ENCODE measurements around the gene ARSG. TPM values are rescaled to one million over a fixed set of nuclear protein-coding genes. Genes with fewer than 3 reads are reported as not detected.

The ARSG gene
- total and polyA plus RNA-seq, 2 donors (not counting 1 experiment from before 2014, with no cell fraction given), result 5.5 to 18.4 TPM

DNA sequence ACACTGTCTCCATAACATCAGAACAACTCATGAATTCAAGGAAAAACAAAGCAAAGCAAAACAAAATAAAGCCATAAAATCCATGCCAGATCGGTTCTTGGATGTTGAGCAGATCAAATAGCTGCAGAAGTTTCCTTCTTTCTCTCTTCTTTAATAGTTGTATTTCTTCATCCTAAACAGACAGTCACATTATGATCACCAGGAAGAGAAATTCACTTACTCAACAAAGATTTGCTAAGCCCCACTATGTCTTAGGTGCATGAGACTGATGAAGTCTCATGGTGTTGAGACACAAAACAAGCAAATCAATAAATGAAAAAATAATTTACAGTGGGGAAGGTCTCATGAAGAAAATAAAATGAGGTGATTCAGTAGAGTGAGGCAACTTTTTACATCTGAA lies 93.2 kb downstream of the ARSG start:
- no peaks in the 10 kb centered on the region for H4K20me1 ChIP-seq (ENCODE audit: control insufficient read depth, insufficient read depth, low read length, poor library complexity, severe bottlenecking)
- no peaks in the 10 kb centered on the region for H3K79me2 ChIP-seq (ENCODE audit: control insufficient read depth, insufficient read depth, low read length)
- H3K4me3 ChIP-seq (ENCODE audit: control extremely low read depth in 1 of 5, extremely low read depth in 1 of 5, insufficient read depth in 1 of 5, low read depth in 2 of 5, low read length in 4 of 5), result no peak overlapping the region
- H3K4me1 Mint-ChIP-seq, result peaks cover 5% of the 10 kb centered on the region
- intact Hi-C loops (cut with micrococcal nuclease), result no loop called here
- H3K9me3 ChIP-seq (ENCODE audit: control extremely low read depth in 1 of 3, control insufficient read depth in 2 of 3, insufficient read depth in 1 of 3, low read length in 2 of 3), result no peaks in the 10 kb centered on the region
- H3K27ac Mint-ChIP-seq, result no peak overlapping the region
- no peak overlapping the region for H2AFZ ChIP-seq (ENCODE audit: insufficient read depth, low read depth, low read length, poor library complexity, severe bottlenecking)
- POLR2A ChIA-PET, result no interaction called here
- no peaks in the 10 kb centered on the region for H3K36me3 ChIP-seq (replicated peaks in 1 of 2; ENCODE audit: control extremely low read depth in 1 of 2, control insufficient read depth in 1 of 2, extremely low read depth in 1 of 2, insufficient read depth in 2 of 2, low read length in 1 of 2)
- H3K27me3 Mint-ChIP-seq, result peaks cover 27% of the 10 kb centered on the region
- H3K4me3 Mint-ChIP-seq, result no peak overlapping the region
- H3K27me3 ChIP-seq (replicated peaks in 1 of 4; ENCODE audit: control extremely low read depth in 1 of 4, control insufficient read depth in 3 of 4, insufficient read depth in 4 of 4, low read length in 3 of 4), result no peaks in the 10 kb centered on the region
- no peak overlapping the region for H3K27ac ChIP-seq (ENCODE audit: low read length in 2 of 2)
- H3K9ac ChIP-seq (ENCODE audit: low read length), result no peak overlapping the region
- no peak overlapping the region for H3K4me2 ChIP-seq (replicated peaks; ENCODE audit: low read depth, low read length, poor library complexity, severe bottlenecking)
- no peaks in the 10 kb centered on the region for H3K9me3 Mint-ChIP-seq (ENCODE audit: insufficient read depth)
- no peaks in the 10 kb centered on the region for H3K4me1 ChIP-seq (ENCODE audit: control insufficient read depth in 2 of 2, insufficient read depth in 2 of 2, low read length in 2 of 2)
- WGBS (ENCODE audit: insufficient coverage), result no CpG with 5 or more reads among the region's 1 CpG
- CTCF ChIA-PET, result no interaction called here
- ATAC-seq (ENCODE audit: low read depth) (no peak), DNase-seq (no peak)
- TF ChIP-seq EZH2 (IDR thresholded peaks at IDR 0.05; ENCODE audit: borderline replicate concordance, insufficient read depth, low read depth, low read length, poor library complexity, severe bottlenecking), result no peak
- TF ChIP-seq, protein P1, sequence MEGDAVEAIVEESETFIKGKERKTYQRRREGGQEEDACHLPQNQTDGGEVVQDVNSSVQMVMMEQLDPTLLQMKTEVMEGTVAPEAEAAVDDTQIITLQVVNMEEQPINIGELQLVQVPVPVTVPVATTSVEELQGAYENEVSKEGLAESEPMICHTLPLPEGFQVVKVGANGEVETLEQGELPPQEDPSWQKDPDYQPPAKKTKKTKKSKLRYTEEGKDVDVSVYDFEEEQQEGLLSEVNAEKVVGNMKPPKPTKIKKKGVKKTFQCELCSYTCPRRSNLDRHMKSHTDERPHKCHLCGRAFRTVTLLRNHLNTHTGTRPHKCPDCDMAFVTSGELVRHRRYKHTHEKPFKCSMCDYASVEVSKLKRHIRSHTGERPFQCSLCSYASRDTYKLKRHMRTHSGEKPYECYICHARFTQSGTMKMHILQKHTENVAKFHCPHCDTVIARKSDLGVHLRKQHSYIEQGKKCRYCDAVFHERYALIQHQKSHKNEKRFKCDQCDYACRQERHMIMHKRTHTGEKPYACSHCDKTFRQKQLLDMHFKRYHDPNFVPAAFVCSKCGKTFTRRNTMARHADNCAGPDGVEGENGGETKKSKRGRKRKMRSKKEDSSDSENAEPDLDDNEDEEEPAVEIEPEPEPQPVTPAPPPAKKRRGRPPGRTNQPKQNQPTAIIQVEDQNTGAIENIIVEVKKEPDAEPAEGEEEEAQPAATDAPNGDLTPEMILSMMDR (IDR thresholded peaks at IDR 0.05), result no peak

DNA sequence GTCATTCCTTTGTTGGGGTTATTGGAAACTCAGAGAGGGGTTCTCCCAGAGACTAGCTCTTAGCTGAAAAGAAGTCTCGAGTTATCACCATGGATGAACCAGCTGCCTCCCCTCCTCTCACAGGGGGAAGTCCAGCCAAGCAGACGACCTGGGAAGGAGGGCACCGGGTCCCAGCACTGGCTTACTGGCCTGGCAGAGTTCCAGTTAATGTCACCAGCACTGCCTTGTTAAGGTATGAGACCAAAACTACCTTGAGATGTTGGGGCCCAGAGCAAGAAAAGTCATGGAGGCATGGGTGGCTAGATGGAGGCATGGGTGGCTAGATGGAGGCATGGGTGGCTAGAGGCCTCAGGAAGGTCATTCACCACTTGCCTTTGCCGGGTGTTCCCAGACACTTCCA lies 93.6 kb downstream of the ARSG start:
- Mint-ChIP-seq H3K4me1 (peaks cover 5% of the 10 kb centered on the region), H3K4me3 (no peak overlapping the region), H3K27ac (no peak overlapping the region), H3K9me3 (ENCODE audit: insufficient read depth) (no peaks in the 10 kb centered on the region), H3K27me3 (peaks cover 27% of the 10 kb centered on the region)
- 100% methylated on average over 3 of the region's 4 CpGs for WGBS (ENCODE audit: insufficient coverage)
- Histone ChIP-seq H4K20me1 (ENCODE audit: control insufficient read depth, insufficient read depth, low read length, poor library complexity, severe bottlenecking) (no peaks in the 10 kb centered on the region), H3K27me3 (replicated peaks in 1 of 4; ENCODE audit: control extremely low read depth in 1 of 4, control insufficient read depth in 3 of 4, insufficient read depth in 4 of 4, low read length in 3 of 4) (no peaks in the 10 kb centered on the region), H3K79me2 (ENCODE audit: control insufficient read depth, insufficient read depth, low read length) (no peaks in the 10 kb centered on the region), H3K4me1 (ENCODE audit: control insufficient read depth in 2 of 2, insufficient read depth in 2 of 2, low read length in 2 of 2) (no peaks in the 10 kb centered on the region), H3K27ac (ENCODE audit: low read length in 2 of 2) (no peak overlapping the region), H3K4me3 (ENCODE audit: control extremely low read depth in 1 of 5, extremely low read depth in 1 of 5, insufficient read depth in 1 of 5, low read depth in 2 of 5, low read length in 4 of 5) (no peak overlapping the region), H3K9ac (ENCODE audit: low read length) (no peak overlapping the region), H3K36me3 (replicated peaks in 1 of 2; ENCODE audit: control extremely low read depth in 1 of 2, control insufficient read depth in 1 of 2, extremely low read depth in 1 of 2, insufficient read depth in 2 of 2, low read length in 1 of 2) (no peaks in the 10 kb centered on the region), H3K4me2 (replicated peaks; ENCODE audit: low read depth, low read length, poor library complexity, severe bottlenecking) (no peak overlapping the region), H2AFZ (ENCODE audit: insufficient read depth, low read depth, low read length, poor library complexity, severe bottlenecking) (no peak overlapping the region), H3K9me3 (ENCODE audit: control extremely low read depth in 1 of 3, control insufficient read depth in 2 of 3, insufficient read depth in 1 of 3, low read length in 2 of 3) (no peaks in the 10 kb centered on the region)
- ChIA-PET POLR2A (no interaction called here), CTCF (no interaction called here)
- DNase-seq, result no peak
- no peak for TF ChIP-seq EZH2 (IDR thresholded peaks at IDR 0.05; ENCODE audit: borderline replicate concordance, insufficient read depth, low read depth, low read length, poor library complexity, severe bottlenecking)
- TF ChIP-seq, protein P1 (IDR thresholded peaks at IDR 0.05), result no peak
- intact Hi-C loops (cut with micrococcal nuclease), result no loop called here
- ATAC-seq (ENCODE audit: low read depth), result no peak

Measured in B cell (primary cell).